Upper lobe of left lung (tissue), 6 donors: Measurements from ENCODE around the gene ATP5ME. TPM values are rescaled to one million over a fixed set of nuclear protein-coding genes. Genes with fewer than 3 reads are reported as not detected.

Source experiments
- ATAC-seq, 2 donors: fragments of 200-7000 bp; cut with Tn5 transposase; one replicate each; pipeline ENCODE4 v1.9.1; 2022; ENCODE audit warnings: mild to moderate bottlenecking in 2 of 2, moderate library complexity in 2 of 2; ENCODE audit not compliant: low FRiP score in 2 of 2
- DNase-seq, 2 donors: peaks; one replicate each; pipeline ENCODE4 v3.0.0-alpha.2; 2019 to 2020
- H3K27ac ChIP-seq, 4 donors: fragments of 200-600 bp; sonication (generic); one replicate each; pipeline ENCODE4 v1.5.1; 2016 to 2019
- H3K27me3 ChIP-seq, 4 donors: fragments of 200-600 bp; sonication (generic); one replicate each; pipeline ENCODE4 v1.5.1; 2017 to 2019
- H3K36me3 ChIP-seq, 4 donors: fragments of 200-600 bp; sonication (generic); one replicate each; pipeline ENCODE4 v1.5.1; 2016 to 2019
- H3K4me1 ChIP-seq, 4 donors: fragments of 200-600 bp; sonication (generic); one replicate each; pipeline ENCODE4 v1.5.1; 2018 to 2019
- H3K4me3 ChIP-seq, 4 donors: fragments of 200-600 bp; sonication (generic); one replicate each; pipeline ENCODE4 v1.5.1; 2017 to 2019; ENCODE audit warnings: mild to moderate bottlenecking in 2 of 4, moderate library complexity in 1 of 4
- H3K9me3 ChIP-seq, 4 donors: fragments of 200-600 bp; sonication (generic); one replicate each; pipeline ENCODE4 v1.5.1; 2018 to 2019
- EP300 ChIP-seq, 4 donors: sonication (generic); formaldehyde crosslinking; IDR thresholded peaks; one replicate each; pipeline ENCODE4 v1.5.1; 2017; ENCODE audit warnings: antibody characterized with exemption in 4 of 4, control low read depth in 2 of 4
- POLR2A ChIP-seq, 4 donors: fragments of 450-650 bp; IDR thresholded peaks; one replicate each; pipeline ENCODE4 v1.5.1; 2016 to 2017; ENCODE audit warnings: antibody characterized with exemption in 4 of 4, mild to moderate bottlenecking in 2 of 4
- POLR2AphosphoS5 ChIP-seq, 2 donors: sonication (generic); formaldehyde crosslinking; IDR thresholded peaks; one replicate each; pipeline ENCODE4 v1.5.1; 2017; ENCODE audit warnings: antibody characterized with exemption in 2 of 2
- WGBS, 2 donors: methylation state at CpG; one replicate each; pipeline ENCODE4 v1.1.5; 2017 to 2018; 5-methylcytosine and 5-hydroxymethylcytosine counted together
- total RNA-seq, 6 donors: library from RNA; depleted of rRNA in 4 of 6; stranded (reverse); fragments of >200 nt in 4 of 6; gene quantifications; one replicate each; pipeline versions ENCODE4 v1.1.0 to v1.2.1, GENCODE V29; 2016 to 2021
- TF ChIP-seq, protein P1 (sequence below), 6 experiments: fragments of 450-650 bp in 4 of 6; fragments of 200-600 bp in 2 of 6; sonication (generic) in 2 of 6; IDR thresholded peaks; one replicate each; pipeline ENCODE4 v1.5.1; 2016 to 2019; ENCODE audit warnings: antibody characterized with exemption in 6 of 6
- donor health status: DM: no; HTN: no; CAD: no; lungs with moderate emphysema.
- donor health status: DM: no; HTN: yes; CAD: no; lungs with severe emphysema.

Gene ATP5ME
- total RNA-seq, 6 donors from 2014 or later: 22.6 to 216 (median 106) TPM

DNA sequence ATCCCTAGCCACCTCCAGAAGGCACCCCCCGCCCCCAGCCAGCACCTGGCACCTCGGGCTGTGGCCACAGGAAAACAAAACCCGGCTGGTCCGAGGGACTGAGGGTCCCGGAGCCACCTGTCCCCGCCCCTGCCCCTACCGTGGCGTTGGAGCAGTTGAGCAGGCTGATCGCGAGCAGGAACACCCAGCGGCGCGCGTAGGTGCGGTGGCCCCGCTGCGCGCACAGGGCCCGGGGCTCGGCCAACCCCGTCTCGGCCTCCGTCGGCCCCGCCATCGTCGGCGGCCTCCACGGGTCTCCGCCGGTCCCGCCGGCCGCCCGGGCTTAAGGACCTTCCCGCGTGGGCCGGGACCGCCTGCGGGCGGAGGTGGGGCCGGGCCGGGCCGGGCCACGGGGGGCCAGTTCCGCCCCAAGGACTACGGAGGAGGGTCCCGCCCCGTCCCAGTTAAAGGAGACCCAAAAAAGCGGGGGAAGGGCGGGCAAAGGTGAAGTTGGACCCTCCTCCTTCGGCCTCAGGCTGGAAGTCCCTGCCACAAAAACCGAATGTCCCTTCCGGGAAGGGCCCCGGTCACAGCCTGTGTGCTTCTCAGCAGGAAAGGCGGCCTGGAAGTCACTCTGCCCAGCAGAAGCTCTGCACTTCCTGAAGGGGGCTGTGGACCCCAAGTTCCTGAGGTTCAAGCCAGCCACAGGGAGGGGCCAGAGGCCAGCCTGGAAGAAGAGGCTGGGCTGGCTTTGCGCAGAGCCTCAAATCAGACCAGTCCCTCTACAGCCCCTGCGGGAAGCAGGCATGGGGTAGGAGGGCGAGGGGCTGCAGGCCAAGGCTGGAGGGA, 15.0 kb upstream of the ATP5ME start, which contains the start of gene SLC49A3:
Gene SLC49A3, minus strand, starts transcription at position 298 of the 828 bp plus-strand sequence. Its CDS starts 24 bp downstream, at position 274.
- 15% methylated on average over 41 of the region's 59 CpGs; no CpG with 5 or more reads in 1 of the 2 donors for WGBS, 2 donors
- H3K27me3 ChIP-seq: no peaks in the 10 kb centered on the region
- peak within 1 kb of the TSS; percentile 82 to 92 (median 88) for H3K27ac ChIP-seq
- peaks cover 30 to 41% (median 36%) of the 10 kb centered on the region in 4 donors for H3K4me1 ChIP-seq
- peak within 1 kb of the TSS; percentile 34 to 61 (median 58) for H3K4me3 ChIP-seq
- no peaks in the 10 kb centered on the region for H3K9me3 ChIP-seq
- DNase-seq (peak in 1 of 2 donors; percentile 90), ATAC-seq (peak in 1 of 2 donors; percentile 69)
- H3K36me3 ChIP-seq: peaks cover 0 to 5% (median 0%) of the 10 kb centered on the region in 4 donors
- TF ChIP-seq EP300 (IDR thresholded peaks at IDR 0.05) (no peak), POLR2A (IDR thresholded peaks at IDR 0.05) (peak in 1 of 4 donors; percentile 45), POLR2AphosphoS5 (IDR thresholded peaks at IDR 0.05) (no peak)

DNA sequence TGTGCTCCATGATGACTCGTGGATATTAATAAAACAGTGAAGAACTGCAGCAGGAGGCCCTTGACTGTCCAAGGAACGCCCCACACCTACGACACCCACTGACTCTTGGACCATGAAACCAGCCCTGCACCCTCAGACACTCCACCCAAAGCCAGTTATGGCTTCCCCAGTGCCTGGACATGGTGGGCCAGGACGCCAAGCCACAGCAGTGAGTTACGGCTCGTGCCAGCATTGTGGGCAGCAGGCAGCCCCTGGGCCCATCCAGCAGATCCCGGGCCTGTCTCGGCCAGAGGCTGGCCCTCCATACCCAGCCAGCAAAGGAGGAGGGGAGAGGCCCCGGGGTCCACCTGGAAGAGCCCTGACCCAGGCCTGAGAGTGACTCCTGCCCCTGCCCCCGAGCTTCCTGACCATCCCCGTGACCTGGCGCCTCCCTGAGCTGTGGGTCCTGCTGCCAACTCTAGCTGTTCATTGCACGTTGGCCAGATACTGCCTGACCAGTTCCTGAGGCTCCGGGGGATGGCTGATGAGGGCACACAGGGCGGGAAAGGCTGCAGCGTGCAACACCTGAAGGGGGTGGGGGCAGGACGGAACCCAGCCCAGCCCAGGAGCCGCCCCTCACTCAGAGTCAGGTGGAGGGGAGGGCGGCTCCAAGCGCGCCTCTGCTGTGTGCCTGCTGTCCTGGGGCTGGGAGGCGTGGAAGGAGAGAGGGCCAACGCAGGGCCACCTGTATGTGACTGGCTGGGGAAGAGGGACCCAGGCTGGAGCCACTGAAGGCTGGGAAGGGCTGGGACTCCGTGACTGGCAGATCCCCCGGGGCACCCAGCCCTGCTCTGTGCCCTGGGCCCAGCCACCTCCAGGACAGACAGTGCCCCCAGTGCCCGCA, 14.1 kb upstream of the ATP5ME start:
- 61 to 80% methylated on average over 8 to 23 of the region's 26 CpGs for WGBS, 2 donors
- ATAC-seq: peak in 1 of 2 donors; percentile 50
- TF ChIP-seq, protein P1, sequence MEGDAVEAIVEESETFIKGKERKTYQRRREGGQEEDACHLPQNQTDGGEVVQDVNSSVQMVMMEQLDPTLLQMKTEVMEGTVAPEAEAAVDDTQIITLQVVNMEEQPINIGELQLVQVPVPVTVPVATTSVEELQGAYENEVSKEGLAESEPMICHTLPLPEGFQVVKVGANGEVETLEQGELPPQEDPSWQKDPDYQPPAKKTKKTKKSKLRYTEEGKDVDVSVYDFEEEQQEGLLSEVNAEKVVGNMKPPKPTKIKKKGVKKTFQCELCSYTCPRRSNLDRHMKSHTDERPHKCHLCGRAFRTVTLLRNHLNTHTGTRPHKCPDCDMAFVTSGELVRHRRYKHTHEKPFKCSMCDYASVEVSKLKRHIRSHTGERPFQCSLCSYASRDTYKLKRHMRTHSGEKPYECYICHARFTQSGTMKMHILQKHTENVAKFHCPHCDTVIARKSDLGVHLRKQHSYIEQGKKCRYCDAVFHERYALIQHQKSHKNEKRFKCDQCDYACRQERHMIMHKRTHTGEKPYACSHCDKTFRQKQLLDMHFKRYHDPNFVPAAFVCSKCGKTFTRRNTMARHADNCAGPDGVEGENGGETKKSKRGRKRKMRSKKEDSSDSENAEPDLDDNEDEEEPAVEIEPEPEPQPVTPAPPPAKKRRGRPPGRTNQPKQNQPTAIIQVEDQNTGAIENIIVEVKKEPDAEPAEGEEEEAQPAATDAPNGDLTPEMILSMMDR (IDR thresholded peaks at IDR 0.05): no peak
- no peak for TF ChIP-seq EP300 (IDR thresholded peaks at IDR 0.05)
- no peak for TF ChIP-seq POLR2A (IDR thresholded peaks at IDR 0.05)
- no peak for TF ChIP-seq POLR2AphosphoS5 (IDR thresholded peaks at IDR 0.05)
- Histone ChIP-seq H3K27ac (peak overlapping the region; percentile 82 to 92 (median 88)), H3K4me1 (peaks cover 38 to 50% (median 42%) of the 10 kb centered on the region in 4 donors), H3K36me3 (peaks cover 0 to 5% (median 0%) of the 10 kb centered on the region in 4 donors), H3K27me3 (no peaks in the 10 kb centered on the region), H3K4me3 (peak overlapping the region; percentile 34 to 61 (median 58)), H3K9me3 (no peaks in the 10 kb centered on the region)
- peak; percentile 63 to 78 for DNase-seq

DNA sequence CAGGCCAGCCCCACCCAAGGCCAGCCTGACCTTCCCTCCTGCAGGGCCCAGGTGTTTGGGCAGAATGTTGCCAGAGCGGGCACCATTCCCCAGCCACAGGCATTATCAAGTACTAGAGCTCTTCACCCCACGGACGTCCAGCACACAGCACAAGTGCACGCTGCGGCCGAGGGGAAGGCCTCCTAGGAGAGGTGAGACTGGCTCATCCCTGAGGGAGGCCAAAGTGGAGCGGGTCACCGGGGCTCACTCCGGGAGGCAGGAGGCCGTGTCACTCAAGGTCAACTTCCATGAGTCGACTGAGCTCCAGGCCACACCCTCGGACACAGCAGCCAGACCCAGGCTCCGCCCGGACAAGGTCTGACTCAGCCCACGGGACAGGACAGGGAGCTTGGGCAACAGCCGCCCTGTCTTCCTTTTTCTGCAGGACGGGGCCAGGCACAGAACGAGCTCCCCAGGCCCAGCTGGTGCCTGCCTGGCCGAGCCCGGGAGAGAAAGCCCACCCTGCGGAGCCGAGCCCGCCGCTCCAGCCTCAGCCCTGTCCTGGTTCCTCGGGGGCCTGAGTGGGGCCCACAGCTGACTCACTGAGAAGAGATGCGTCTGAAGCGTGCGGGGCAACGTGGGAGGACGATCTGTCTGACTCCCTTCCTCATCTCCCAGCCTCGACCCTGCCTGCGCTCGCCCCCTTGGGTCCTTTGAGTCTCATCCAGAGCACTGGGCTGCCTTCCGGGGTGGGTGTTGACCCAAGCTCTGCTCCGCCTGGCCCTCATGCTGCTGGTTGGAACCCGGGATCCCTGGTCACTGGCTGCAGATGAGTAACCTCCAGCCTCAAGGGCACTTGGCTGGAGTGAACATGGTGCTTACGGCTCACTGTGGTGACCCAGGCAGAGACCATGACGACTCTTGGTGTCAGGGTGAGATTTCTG, 13.2 kb upstream of the ATP5ME start:
- WGBS, 2 donors: 24 to 75% methylated on average over 5 to 30 of the region's 38 CpGs
- H3K4me1 ChIP-seq: peaks cover 38 to 53% (median 44%) of the 10 kb centered on the region in 4 donors
- H3K9me3 ChIP-seq: no peaks in the 10 kb centered on the region
- H3K27ac ChIP-seq: peak overlapping the region; percentile 82 to 92 (median 88)
- H3K27me3 ChIP-seq: no peaks in the 10 kb centered on the region
- peaks cover 0 to 5% (median 0%) of the 10 kb centered on the region in 4 donors for H3K36me3 ChIP-seq
- DNase-seq (peak; percentile 89 to 94), ATAC-seq (peak; percentile 90 to 92)
- peak overlapping the region in 2 of 4 donors; percentile 60 to 61 for H3K4me3 ChIP-seq
- peak in 1 of 4 donors; percentile 84 for TF ChIP-seq POLR2A (IDR thresholded peaks at IDR 0.05)
- TF ChIP-seq POLR2AphosphoS5 (IDR thresholded peaks at IDR 0.05): peak; percentile 57 to 59
- TF ChIP-seq, protein P1 (IDR thresholded peaks at IDR 0.05): no peak
- no peak for TF ChIP-seq EP300 (IDR thresholded peaks at IDR 0.05)

DNA sequence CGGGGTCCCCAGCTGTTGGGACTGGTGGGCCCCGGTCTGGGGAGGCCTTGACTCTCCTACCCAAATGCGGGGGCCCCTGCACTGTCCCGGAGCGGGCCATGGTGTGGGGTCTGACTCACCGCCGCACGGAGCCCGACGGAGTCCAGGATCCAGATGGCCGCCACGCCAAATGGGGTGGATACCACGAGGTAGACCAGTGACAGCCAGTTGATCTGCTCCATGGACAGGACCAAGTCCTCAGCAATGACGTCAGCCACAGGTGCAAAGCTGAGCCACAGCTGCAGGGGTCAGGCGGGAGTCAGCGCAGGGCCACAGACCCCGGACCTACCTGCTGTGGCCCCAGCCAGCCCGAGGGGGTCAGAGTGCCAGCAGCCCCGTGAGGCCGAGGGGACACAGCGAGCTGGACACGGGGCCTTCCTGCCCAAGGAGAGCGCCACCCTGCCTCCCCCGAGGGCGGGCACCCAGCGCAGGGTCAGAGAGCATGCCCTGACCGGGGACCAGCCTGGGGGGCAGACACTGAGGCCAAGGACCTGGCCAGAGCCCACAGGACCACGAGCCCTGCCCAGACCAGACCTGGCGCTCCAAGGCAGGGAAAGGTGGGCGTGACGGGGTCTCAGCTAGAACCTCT, 12.5 kb upstream of the ATP5ME start:
- no peak for ATAC-seq
- Histone ChIP-seq H3K4me1 (peaks cover 38 to 61% (median 49%) of the 10 kb centered on the region in 4 donors), H3K9me3 (no peaks in the 10 kb centered on the region), H3K27me3 (no peaks in the 10 kb centered on the region), H3K4me3 (peak overlapping the region in 1 of 4 donors; percentile 61), H3K27ac (peak overlapping the region in 3 of 4 donors; percentile 86 to 92 (median 91)), H3K36me3 (peaks cover 0 to 5% (median 0%) of the 10 kb centered on the region in 4 donors)
- peak in 1 of 2 donors; percentile 79 for DNase-seq
- 95 to 98% methylated on average over 3 to 21 of the region's 31 CpGs for WGBS, 2 donors
- no peak for TF ChIP-seq EP300 (IDR thresholded peaks at IDR 0.05)
- no peak for TF ChIP-seq POLR2A (IDR thresholded peaks at IDR 0.05)
- no peak for TF ChIP-seq POLR2AphosphoS5 (IDR thresholded peaks at IDR 0.05)
- TF ChIP-seq, protein P1 (IDR thresholded peaks at IDR 0.05): no peak
